Measurements from ENCODE around the gene PMEPA1. TPM values are rescaled to one million over a fixed set of nuclear protein-coding genes. Genes with fewer than 3 reads are reported as not detected.

The PMEPA1 gene
- total and polyA plus RNA-seq, 2 donors (not counting 3 experiments of a cell fraction or from before 2014, with no cell fraction given): 31.6 to 33.2 TPM

- no peaks in the 10 kb centered on the region for H3K9me1 ChIP-seq (replicated peaks; ENCODE audit: control insufficient read depth, extremely low read depth, insufficient read depth, low read length)
- H2AFZ ChIP-seq (ENCODE audit: low read depth, low read length): no peak overlapping the region
- DNase-seq (ENCODE audit: low read depth, low spot score): no peak
- no peak for FAIRE-seq
- ChIA-PET CTCF (interaction anchor here (0.6 to 4.5 kb wide), 38 partner anchors 10 to 547 kb away, joined by 3 to 89 read pairs (median 4); partner anchors contain the start of genes PMEPA1 and ZBP1), POLR2A (no interaction called here)
- no peak overlapping the region for H3K4me2 ChIP-seq (ENCODE audit: insufficient read depth, low read length)
- H3K9ac ChIP-seq (replicated peaks; ENCODE audit: extremely low read depth, insufficient read depth, low read length): no peak overlapping the region
- H3K79me2 ChIP-seq (ENCODE audit: control insufficient read depth, insufficient read depth, low read length): no peaks in the 10 kb centered on the region
- peaks cover 3 to 25% of the 10 kb centered on the region in 2 experiments for H3K36me3 ChIP-seq (ENCODE audit: control insufficient read depth in 2 of 2, extremely low read depth in 1 of 2, insufficient read depth in 2 of 2, low read length in 2 of 2)
- H3K27ac ChIP-seq (ENCODE audit: insufficient read depth, low read depth, low read length): no peak overlapping the region
- H3K4me3 ChIP-seq (replicated peaks in 1 of 3; ENCODE audit: insufficient read depth in 1 of 3, low read depth in 1 of 3, low read length in 3 of 3): no peak overlapping the region
- intact Hi-C loops (cut with micrococcal nuclease) (loop anchor here (10.0 kb wide), 1 partner anchor 211 kb away; no protein-coding TSS in a partner anchor), dilution Hi-C loops (cut with MboI; ENCODE audit: extremely low pct_ligation_motif_present, low sequenced_read_pairs) (no loop called here)
- BruUV-seq (replicated peaks): no TSS peak
- TF ChIP-seq MYC (IDR thresholded peaks at IDR 0.05; ENCODE audit: low read depth, low read length) (no peak), GATA2 (IDR thresholded peaks at IDR 0.05; ENCODE audit: insufficient read depth, insufficient read length, low read depth, low read length) (no peak), EZH2 (IDR thresholded peaks at IDR 0.05; ENCODE audit: borderline replicate concordance, low read depth, low read length, severe bottlenecking) (no peak), POLR2AphosphoS5 (IDR thresholded peaks at IDR 0.05; ENCODE audit: insufficient read depth, low read depth, low read length) (no peak), JUN (IDR thresholded peaks at IDR 0.05; ENCODE audit: borderline replicate concordance, insufficient read depth, insufficient read length, low read depth) (no peak), POLR2A (IDR thresholded peaks at IDR 0.05; ENCODE audit: low read depth, low read length) (no peak), CTCF (IDR thresholded peaks at IDR 0.05; ENCODE audit: extremely low read depth in 1 of 2, insufficient read depth in 1 of 2, low read depth in 1 of 2, low read length in 2 of 2) (no peak), FOS (IDR thresholded peaks at IDR 0.05; ENCODE audit: borderline replicate concordance, insufficient read depth, low read length) (no peak), MAX (IDR thresholded peaks at IDR 0.05; ENCODE audit: insufficient read depth, insufficient read length) (no peak)
- H3K4me1 ChIP-seq (ENCODE audit: control insufficient read depth, extremely low read depth, insufficient read depth, low read length): no peaks in the 10 kb centered on the region
- H3K27me3 ChIP-seq (ENCODE audit: control insufficient read depth in 2 of 2, insufficient read depth in 2 of 2, low read length in 2 of 2): no peaks in the 10 kb centered on the region
- H4K20me1 ChIP-seq (replicated peaks; ENCODE audit: control insufficient read depth, extremely low read depth, insufficient read depth, low read length): no peaks in the 10 kb centered on the region
- no peaks in the 10 kb centered on the region for H3K9me3 ChIP-seq (replicated peaks; ENCODE audit: control insufficient read depth, insufficient read depth, low read length)
Measured at GRCh38 chr20:57653546-57653900, 56.3 kb downstream of the PMEPA1 start.

Measured in endothelial cell of umbilical vein (primary cell).